Omental fat pad (tissue), 4 donors: ENCODE measurements around the gene EFNB3. TPM values are rescaled to one million over a fixed set of nuclear protein-coding genes. Genes with fewer than 3 reads are reported as not detected.

Experiments used
- ATAC-seq: fragments of 150-250 bp; one replicate; pipeline ENCODE4 v1.9.1; 2016; ENCODE audit warnings: mild to moderate bottlenecking, moderate library complexity; ENCODE audit not compliant: low FRiP score
- DNase-seq: peaks from one replicate; pipeline ENCODE4 v3.0.0-alpha.2; 2019; ENCODE audit warnings: low spot score
- CTCF ChIP-seq, 3 donors: fragments of 450-650 bp; IDR thresholded peaks; one replicate each; pipeline ENCODE4 v1.5.1; 2016 to 2017; ENCODE audit warnings: antibody characterized with exemption in 3 of 3, mild to moderate bottlenecking in 3 of 3, moderate library complexity in 2 of 3
- total RNA-seq, 4 donors: library from RNA; depleted of rRNA; stranded (reverse); fragments of >200 nt; gene quantifications; one replicate each; pipeline ENCODE4 v1.1.0, GENCODE V29; 2016

The EFNB3 gene
- total RNA-seq, 4 donors from 2014 or later, result 0.47 to 4.3 (median 2.4) TPM

DNA sequence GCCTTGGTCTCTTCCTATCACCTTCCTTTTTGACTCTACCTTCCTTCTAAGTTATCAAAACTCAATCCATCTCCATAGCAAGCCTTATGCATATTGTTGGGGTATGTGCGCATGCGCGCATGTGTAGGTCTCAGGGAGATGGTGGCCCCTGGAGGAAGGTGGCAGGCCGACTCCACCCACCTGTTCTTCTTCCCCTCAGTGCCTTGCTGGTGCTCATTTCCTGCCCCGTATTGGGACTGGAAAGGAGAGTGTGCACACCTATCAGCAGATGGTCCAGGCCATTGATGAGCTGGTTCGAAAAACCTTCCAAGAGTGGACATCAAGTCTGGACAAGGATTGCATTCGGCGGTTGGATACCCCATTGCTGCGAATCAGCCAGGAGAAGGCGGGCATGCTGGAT, 37.7 kb downstream of the EFNB3 start:
- ATAC-seq, result no peak
- no peak for DNase-seq

GRCh38 chr17:7744416-7744815, 39.4 kb downstream of the EFNB3 start:
- DNase-seq, result no peak
- no peak for ATAC-seq
- TF ChIP-seq CTCF (IDR thresholded peaks at IDR 0.05), result no peak

More for the DNA sequence above, 37.7 kb downstream of the EFNB3 start:
- TF ChIP-seq CTCF (IDR thresholded peaks at IDR 0.05), result no peak

DNA sequence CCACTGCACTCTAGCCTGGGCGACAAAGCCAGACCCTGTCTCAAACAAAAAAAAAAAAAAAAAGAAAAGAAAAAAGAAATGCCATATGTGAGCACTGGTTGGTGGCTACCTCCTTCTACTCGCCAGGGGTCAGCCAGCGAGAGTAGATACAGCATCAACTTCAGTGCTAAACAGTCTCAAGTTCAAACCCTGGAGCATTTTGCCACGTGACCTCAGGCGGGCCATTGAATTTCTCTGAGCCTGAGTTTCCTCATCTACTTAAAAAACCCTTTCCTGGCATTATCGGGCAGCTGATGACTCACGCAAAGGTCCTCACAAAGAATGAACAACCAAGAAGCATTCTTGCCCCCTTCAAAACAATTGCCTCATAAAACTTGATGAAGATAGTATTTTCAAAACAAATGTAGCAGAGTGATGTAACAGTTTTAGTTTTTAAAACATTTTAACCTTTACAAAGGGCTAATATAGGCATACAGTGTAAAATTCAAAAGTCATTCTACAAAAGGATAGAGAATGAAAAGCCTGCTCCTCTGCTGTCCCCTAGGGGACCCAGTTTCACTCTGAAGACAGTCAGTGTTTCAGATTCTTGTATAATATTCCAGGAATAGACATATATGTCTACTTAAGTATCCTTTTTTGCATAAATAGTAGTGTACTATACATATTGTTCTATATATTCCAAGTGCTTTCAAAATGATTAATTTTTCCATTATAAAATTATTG, 40.9 kb downstream of the EFNB3 start:
- ATAC-seq (peak; percentile 43), DNase-seq (peak; percentile 31)
- no peak for TF ChIP-seq CTCF (IDR thresholded peaks at IDR 0.05)

GRCh38 chr17:7747635-7748071, 42.7 kb downstream of the EFNB3 start:
- ATAC-seq (no peak), DNase-seq (no peak)
- no peak for TF ChIP-seq CTCF (IDR thresholded peaks at IDR 0.05)

DNA sequence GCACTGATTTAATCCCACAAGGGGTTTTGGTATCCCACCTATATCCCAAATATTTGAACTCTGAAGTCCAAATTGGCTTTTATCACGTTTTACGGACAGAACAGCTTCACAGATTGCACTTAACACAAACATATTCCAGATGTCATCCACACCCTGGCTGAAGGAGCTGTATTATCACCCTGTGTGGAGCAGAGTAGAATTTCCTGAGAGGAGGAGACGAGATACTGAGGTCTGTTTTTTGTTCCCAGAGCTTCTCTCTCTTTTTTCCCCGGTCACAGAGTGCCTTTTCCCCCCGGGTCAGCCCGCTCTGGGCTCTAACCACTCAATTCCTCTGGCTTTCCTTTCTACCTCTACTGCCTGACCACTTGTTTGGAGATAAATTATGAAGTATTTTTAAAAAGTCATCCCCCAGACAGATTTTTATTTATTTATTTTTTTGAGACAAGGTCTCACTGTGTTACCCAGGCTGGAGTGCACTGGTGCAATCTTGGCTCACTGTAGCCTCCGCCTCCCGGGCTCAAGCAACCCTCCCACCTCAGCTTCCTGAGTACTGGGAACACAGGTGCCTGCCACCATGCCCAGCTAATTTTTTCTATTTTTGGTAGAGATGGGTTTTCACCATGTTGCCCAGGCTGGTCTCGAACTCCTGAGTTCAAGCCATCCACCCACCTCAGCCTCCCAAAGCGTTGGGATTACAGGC, 43.2 kb downstream of the EFNB3 start:
- DNase-seq, result no peak
- TF ChIP-seq CTCF (IDR thresholded peaks at IDR 0.05), result no peak
- no peak for ATAC-seq

DNA sequence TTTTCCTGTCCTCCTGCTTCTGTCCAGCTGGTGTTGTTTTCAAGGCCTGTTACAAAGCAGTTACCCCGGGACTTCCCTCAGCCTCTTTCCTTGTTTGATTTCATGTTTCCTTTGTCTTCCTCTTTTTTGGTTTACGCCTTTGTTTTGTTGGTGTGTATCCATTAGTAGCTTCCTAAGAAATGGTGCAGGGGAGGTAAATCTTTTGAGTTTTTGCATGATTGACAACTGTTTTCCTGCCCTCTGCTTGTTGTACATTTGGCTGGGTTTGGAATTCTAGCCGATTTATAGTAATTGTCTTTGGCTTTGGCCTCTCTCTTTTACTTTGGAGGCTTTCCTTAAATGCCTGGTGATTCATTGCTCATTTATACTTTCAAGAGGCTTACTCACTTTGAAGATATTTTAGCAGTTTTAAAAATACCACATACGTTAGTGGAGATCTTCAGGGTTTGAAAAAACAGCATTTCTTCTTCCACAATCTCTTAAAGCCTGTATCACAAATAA, 45.4 kb downstream of the EFNB3 start:
- ATAC-seq, result peak; percentile 43

More for the DNA sequence above, 45.4 kb downstream of the EFNB3 start:
- TF ChIP-seq CTCF (IDR thresholded peaks at IDR 0.05), result no peak
- DNase-seq, result no peak
